ENCODE measurements around the gene BRPF1.
A peak's percentile ranks its signal among the peaks of the same experiment; 100 is the strongest.

Gene BRPF1

DNA sequence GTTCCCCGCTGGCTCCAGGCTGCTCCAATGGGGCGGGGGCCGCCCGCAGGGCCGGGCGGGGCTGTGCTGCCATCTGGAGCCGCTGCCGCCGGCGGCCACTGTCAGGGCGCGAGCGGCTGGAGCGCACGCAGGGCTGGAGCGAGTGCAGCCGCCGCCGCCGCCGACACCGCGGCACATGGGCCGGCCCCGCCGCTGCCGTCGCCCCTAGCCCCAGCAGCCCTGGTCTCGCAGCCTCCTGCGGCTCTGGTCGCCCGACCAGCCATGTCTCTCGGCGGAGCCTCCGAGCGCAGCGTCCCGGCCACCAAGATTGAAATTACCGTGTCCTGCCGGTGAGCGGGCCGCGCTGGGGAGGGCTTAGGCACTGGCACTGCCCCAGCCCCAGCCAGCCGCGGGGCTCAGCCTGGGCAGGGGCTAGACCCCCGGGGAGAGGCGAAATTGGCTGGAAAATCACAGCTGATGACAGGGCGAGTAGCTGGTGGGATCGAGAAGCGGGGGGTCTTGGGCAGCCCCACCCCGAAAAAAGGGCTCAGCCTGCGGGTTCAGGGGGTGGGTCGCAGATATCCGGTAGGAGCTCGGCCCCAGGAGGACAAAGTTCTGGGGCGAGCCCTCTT, 27.7 kb upstream of the BRPF1 start, which contains the start of gene CPNE9:
Gene CPNE9 (plus strand): TSS at position 98 of the 611 bp plus-strand sequence. CDS start 164 bp downstream, at position 262.
- DNase-seq, result no peak

DNA sequence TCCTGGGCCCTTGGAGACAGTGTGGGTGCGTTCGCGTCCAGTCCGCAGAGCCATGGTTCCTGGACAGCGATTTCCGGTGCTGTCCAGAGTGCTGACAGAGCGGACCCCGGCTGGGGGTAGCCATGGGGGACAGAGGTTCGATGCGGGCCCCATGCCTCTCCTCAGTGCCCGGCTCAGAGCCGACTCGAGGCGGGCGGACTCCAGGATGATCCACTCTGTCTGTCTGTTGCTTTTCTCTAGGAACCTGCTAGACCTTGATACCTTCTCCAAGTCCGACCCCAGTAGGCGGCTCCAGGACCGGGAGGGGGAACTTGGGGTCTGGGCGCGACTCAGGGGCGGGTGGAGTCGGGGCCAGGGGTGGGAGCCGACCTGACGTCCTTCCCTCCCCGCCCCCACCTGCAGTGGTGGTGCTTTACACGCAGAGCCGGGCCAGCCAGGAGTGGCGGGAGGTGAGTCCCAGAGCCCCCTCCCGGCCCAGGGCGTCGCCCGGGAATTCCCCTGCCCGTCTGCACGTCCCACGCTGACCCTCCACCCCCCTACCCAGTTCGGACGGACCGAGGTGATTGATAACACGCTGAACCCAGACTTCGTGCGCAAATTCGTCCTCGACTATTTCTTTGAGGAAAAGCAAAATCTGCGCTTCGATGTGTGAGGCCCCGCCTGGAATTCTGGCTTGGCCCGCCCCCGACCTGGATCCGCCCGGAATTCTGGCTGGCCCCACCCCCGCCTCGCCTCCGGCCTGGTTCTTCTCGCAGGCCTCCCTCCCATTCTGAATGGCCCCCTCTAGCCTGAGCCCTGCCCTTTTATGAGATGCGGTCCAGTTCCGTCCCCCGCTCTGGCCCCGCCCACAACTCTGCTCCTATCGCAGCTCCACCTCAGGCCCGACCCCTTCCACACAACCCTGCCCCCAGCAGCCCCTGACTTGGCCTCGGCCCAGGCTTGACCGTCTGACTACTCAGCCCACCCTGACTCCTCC, 26.9 kb upstream of the BRPF1 start:
- no peak for DNase-seq

DNA sequence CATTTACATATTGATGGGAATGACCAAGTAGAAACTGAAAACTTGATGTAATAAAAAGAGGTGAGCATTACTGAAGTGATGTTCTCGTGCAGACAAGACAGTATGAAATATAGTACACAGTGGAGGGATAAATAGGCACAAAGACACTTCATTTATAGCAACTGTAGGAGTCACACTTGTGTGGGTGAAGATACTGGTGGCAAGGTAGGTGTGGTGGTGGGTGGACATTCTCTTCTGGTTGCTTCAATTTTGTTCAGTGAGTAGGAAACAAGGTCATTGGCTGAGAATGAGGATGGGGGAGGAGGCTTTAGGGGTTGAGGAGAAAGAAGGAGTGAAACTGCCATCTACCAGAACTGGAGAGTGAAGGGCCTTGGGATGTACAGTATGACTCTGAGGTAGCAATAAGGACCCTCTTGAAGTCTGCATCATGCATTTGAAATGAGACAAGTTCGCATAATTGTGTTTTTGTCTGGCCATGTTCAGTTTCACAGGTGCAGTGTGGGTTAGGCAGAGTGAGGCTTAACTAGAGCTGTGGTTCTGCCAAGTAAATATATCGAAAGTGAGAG, 21.3 kb upstream of the BRPF1 start:
- no peak for DNase-seq

DNA sequence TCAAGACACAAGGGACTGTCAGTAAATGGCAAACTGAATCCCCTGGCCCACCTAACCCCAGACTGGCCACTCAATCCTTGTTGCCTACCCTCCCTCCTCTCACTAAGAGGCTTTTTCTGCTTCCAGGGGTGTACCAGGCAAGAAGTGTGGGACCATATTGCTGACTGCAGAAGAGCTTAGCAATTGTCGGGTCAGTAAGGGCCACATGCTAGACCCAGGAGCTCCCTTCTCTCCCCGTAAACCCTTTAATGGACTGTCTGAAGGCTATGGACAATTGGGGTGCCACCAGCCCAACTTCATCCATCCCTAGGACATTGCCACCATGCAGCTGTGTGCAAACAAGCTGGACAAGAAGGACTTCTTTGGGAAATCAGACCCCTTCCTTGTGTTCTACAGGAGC, 19.1 kb upstream of the BRPF1 start:
- DNase-seq, result no peak

DNA sequence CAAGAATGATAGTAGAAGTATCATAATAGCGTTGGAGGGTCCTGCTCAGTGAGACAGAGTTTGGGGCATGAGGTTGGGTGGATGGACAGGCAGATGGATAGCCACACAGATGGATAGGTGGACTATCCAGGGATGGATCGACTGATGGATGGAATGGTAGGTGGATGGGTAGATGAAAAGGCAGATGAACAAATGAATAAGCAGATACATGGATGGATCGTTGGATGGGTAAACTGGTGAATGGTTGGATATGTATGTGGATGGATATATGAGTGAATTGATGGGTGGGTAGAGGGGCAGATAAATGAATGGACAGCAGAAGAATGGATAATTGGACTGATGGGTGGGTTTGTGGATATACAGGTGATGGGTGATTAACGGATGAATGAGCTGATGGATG, 18.4 kb upstream of the BRPF1 start:
- DNase-seq, result no peak

DNA sequence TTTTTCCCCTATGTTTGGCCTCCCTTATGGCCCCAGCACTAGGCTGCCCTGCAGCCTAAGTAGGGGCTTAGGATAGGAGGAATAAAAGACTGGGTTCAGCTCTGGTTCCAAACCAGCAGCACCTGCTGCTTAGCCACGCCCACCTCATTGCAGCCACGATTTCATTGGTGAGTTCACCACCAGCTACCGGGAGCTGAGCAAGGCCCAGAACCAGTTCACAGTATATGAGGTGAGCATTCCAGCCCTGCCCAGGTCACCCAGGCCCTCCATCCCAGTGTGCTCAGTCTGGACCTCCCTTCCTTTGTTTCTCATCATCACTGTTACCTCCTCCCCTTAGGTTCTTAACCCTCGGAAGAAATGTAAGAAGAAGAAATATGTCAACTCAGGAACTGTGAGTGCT, 16.4 kb upstream of the BRPF1 start:
- no peak for DNase-seq

DNA sequence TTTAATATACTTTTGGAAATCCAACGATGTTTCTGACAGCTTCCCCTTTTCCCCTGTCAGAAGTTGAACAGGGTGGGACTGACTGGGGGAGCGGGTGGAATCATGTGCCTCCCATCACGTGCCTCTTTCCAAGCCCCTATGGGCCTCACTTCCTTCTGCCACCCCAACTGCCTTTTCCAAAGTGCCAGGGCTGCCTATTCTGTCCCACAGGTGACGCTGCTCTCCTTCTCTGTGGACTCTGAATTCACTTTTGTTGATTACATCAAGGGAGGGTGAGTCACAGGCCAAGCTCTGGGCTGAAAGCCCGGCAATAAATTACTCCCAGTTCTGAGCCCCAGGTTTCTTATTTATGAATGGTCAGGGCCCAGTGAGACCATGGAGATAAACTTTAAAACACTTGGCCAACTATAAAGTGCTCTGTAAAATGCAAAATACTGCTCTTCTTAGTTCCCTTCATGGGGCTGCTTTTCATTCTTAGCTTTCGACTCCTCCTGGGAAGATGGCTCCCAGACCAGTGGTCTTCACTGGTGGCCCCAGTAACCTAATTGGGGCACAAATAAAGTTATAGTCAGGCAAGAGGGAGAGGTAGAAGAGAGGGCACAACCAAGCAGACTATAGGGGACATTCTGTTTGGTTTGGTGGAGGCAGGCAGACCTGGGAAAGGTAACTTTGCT, 15.6 kb upstream of the BRPF1 start:
- DNase-seq, result no peak

DNA sequence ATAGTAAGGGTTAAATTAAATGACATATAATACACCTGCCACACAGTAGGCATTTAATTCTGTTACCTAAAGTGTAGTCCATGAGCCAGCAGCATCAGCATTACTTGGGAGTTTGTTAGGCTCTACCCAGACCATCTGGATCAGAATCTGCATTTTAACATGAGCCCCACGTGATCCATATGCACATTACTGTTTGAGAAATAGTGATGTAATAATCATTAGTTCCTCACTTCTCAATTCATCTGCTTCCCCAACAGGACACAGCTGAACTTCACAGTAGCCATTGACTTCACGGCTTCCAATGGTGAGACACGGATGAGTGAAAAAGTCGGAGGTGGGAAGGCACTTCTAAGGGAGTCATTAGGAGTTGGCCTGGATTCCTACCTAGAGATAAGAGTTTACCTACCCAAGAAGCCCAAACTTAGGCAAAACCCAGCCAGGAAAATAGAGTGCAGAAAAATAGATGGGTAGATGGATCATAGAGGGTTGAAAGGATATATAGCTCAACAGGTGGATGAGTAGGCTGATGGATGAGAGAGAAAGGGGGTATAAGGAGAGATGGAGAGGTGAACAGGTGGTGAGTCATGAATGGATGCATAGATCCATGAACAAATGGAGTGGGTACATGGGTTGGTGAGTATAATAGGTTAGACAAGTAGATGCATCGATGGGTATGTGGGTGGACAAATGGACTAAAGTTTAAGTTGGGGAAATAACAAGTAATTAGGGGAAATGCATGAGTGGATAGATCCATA, 14.6 kb upstream of the BRPF1 start:
- DNase-seq, result no peak

DNA sequence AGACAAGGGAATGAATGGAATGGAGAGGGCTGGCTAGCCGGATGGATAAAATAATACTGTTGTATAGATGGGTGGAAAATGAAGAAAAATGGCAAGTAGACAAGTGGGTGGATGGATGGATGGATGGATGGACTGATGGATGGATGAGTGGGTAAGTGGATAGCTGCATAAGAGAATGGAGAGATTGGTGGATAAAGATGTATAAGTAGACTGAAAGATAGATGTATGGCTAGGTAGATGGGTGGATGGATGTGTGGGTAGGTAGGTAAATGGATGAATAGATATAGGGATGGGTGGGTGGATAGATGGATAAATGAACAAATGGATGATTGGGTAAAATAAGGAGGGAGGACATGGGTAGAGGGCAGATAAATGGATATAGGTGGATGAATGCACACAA, 14.0 kb upstream of the BRPF1 start:
- no peak for DNase-seq

DNA sequence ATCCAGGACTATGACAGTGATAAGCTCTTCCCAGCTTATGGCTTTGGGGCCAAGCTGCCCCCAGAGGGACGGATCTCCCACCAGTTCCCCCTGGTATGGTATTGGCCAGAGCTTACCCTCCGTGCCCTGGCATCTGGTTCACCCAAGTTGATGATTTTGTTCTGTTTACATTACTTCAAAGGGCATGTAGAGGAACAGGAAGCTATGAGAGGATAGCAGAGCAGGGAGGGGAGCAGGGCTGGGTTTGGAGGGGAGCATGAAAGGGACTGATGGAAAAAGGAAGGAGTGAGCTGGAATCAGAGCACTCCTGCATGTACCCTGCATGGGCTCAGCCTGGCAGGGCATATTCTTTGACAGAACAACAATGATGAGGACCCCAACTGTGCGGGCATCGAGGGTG, 13.4 kb upstream of the BRPF1 start:
- DNase-seq, result no peak

DNA sequence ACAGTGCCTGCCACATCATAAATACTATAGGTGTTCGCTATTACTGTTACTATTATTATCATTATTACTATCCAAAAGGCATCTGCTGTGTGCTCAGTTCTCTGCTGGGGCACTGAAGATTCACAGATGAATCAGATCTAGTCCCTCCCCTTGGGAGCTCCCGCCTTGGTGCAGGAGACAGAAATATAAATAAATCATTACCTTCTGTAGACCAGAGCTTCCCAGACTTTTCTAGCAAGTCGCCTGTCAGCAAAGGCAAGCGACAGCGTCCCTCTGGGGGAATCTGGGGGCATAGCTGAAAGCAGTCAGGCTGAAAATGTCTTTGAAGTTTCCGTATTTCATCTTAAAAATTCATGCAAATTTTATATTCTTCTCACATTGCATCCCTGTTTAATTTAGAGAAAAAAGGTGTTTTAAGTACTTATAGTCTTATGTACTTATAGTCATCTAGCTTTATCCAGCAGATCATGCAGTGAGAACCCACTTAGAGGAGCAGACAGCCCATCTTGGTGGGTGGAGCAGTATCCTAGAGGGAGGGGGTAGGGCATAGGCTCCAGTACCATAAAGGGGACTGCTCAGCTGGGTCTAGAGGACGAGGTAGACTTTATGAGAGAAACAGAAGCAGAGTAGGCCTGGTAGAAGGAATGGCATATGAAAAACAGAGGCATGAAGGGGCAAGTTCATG, 10.4 kb upstream of the BRPF1 start:
- no peak for DNase-seq

DNA sequence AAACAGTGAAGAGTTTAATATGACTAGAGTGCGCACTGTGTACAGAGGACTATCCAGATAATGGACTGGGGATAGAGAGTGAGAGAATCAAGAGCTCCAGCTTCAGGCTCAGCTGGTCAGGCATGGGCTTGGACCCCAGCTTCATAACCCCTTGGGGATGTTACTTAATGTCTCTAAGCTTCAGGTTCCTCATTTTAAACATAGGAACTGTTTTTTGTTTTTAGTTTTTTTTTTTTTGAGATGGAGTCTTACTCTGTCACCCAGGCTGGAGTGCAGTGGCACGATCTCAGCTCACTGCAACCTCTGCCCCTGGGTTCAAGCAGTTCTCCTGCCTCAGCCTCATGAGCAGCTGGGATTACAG, 9.9 kb upstream of the BRPF1 start:
- no peak for DNase-seq

DNA sequence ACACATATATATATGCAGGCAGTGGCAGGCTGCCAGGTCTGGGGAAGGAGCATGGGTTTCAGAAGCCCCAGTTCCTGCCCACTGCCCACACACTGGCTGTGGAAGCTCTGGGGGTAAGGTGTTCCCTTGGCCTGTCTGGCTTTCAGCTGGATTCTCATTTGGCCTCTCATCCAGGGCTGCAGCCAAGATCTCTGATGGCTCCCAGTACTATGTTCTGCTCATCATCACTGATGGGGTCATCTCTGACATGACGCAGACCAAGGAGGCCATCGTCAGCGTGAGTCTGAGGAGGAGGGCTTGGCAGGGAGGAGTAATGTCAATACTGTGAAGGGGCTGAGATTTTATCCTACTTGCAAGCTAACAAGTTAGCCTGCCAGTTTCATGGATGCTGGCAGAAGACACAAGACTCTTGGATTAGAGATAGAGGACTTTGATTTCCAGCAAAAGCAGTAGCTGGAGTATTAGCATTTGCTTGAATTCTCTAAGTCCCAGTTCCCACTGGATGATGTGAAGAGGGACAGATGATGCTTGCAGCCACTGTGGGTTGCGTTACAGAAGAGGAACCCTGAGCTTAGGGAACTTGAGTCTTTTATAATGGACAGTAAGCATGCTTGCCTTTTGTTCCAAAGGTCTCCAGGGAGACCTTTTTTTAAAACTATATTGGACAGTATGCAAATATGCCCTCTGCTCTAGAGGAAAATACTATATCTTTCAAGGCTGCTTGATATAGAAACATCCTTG, 5.6 kb upstream of the BRPF1 start:
- DNase-seq, result no peak

DNA sequence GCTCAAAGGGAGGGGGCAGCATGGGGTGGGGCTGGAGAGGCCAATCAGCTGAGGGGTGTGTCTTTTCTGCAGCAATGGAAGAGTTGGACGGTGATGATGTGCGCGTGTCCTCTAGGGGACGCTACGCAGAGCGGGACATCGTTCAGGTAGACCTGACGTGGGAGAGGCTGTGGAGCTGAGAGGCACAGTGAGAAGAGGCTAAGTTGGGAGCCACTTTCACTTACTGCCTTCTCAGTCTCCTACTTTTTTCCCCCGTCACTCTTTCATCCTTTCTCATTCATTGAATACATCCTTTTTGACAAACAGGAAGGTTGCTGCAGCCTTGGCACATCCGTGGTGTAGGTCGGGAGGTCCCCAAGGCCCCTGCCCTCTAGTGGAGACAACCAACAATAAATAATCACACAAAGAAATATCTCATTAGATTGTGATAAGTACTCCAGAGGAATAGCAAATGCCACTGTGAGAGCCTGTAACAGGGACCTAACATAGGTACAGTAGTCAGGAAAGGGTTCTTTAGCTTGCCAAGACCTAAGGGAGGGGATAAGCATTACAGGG, 4.4 kb upstream of the BRPF1 start:
- DNase-seq, result no peak

DNA sequence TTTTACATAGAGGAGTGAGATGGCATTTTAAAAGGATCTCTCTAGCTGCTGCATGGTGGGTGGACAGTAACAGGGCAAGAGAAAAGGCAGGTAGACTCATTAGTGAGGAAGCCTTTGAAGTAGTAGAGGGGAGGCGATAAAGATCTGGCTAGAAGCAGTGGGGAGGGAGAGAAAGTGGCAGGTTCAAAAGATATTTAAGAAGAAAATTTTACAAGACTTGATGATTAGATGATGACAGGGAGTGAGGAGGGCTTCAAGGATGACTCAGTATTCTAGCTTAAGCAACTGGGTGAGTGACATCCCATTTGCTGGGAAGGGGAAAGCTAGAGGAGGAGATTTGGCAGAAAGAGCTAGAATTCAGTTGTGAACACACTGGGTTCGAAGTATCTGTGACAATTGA, 3.8 kb upstream of the BRPF1 start:
- DNase-seq, result no peak

DNA sequence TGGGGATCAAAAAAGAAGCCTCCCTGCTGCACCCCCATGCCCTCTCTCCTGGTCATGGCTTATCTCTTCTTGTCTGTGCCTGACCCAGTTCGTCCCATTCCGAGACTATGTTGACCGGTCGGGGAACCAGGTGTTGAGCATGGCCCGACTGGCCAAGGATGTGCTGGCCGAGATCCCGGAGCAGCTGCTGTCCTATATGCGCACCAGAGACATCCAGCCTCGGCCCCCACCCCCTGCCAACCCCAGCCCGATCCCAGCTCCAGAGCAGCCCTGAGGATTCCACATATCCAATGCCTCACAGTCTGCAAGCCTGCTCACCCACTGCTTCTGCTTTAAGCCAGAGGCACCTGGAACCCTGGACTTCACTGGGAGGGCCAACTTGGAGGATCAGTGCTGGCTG, 2.1 kb upstream of the BRPF1 start:
- no peak for DNase-seq

DNA sequence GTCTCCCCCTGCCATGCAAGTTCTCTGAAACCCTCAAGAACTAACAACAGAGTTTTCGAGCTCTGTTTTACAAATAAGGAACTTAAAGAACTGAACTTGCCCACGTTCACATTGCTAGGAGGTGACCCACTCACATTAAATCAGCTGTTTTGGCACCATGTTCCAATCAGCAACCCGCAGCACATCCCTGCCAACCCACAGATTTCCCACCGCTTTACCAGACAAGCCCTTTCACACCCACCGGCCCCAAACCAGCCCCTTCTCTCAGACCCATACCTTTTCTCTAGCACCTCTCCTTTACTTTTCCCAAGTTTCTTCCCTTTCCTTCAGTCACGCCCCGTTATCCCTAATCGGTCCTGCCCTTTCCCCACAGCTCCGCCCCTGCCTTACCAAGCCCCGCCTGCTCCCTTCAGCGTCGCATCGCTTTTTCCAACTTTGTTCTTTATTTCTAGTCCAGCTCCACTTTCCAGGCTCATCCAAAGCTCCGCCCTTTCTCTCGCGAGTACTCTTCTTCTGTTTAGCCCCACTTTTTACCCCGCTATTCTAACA, 804 bp upstream of the BRPF1 start:
- DNase-seq, result no peak

DNA sequence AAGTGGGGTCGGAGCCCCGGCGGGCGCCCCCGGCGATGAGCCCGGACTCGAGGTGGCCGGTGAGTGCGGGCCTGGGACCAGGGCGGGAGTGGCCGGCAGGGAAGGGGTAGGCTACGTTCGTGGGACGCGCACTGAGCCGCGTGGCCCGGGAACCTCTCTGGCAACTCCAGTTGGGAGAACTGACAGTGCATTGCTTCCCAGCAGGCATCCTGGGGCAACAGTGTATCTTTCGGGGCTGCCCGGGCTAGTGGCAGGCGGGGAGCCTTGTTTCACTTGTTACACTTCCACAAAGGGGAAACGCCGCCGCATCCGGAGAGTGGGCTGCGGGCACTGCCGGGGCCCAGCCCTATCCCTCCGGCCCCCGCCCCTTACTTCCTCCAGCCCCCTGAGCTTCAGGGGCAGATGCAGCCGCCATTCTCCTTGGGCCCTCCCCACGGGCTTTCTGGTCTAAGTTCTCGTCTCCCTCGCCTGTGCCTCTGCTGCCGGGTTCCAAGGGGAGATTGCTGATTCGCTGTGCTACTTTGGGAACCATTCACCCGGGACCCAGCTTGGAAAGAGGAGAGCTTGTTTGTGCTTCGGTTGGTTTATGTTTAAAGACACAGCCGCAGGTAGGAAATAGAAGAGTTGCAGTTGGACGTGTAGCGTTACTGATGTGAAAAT, 675 bp downstream of the BRPF1 start:
- DNase-seq, result peak; percentile 49

DNA sequence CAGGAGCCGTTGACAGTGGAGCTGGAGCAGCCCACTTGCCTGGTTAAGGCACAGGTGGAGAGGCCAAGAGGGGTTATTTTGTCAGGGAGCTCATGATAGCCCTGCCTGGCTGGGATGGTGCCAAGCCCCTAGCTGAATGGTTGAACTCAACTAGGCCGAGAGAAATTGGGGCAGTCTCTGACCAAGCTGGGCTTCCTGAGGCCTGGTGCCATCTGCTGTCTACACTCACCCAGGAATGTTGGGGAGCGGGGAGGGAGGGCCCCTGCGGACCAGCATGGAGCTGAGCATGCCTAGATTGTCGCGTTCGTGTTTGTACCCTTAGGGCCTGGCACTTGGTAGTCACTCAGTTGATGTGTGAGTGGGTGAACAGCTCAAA, 1.2 kb downstream of the BRPF1 start:
- DNase-seq, result no peak

DNA sequence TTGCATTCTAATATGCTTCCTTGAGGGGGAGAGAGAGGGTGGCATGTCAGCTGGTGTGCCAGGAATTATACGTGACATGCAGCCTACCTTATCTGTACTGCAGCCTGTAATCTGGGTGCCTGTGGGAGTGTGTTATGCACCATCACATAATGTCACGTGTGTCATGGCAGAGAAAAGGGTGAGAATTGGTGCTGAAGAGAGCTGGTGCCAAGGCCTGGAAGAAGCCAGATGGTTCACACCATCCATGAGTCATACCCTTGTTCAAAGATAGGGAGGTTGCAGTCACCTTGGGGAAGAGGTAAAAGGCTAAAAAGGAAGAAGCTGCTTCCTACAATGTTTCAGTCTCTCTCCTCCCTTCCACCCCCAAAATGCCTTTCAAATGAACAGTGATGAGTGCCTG, 5.3 kb downstream of the BRPF1 start:
- DNase-seq, result no peak

All from activated gamma-delta T cell (primary cell).